Neutrophil (primary cell): ENCODE measurements around the gene GOLPH3L.
"Not testable (repeated sequence)": the region's sequence is repeated elsewhere in the genome, so short reads cannot be mapped to it uniquely, and the experiment has no call there.

Experiments
- H3K27ac ChIP-seq: fragments of 200-600 bp; sonication (generic); 2 replicates; pipeline ENCODE4 v1.5.1; 2016; ENCODE audit warnings: mild to moderate bottlenecking, moderate library complexity
- H3K27me3 ChIP-seq: fragments of 200-600 bp; sonication (generic); 2 replicates; pipeline ENCODE4 v1.6.0; 2016; ENCODE audit warnings: mild to moderate bottlenecking
- H3K36me3 ChIP-seq: fragments of 200-600 bp; sonication (generic); 2 replicates; pipeline ENCODE4 v1.5.1; 2017
- H3K4me1 ChIP-seq, 2 experiments: fragments of 200-600 bp in 1 of 2; sonication (generic) in 1 of 2; 1 replicate in 1 of 2; 2 replicates in 1 of 2; pipeline versions ENCODE4 v1.5.1 to v1.6.1; 2013 to 2016; ENCODE audit warnings: low read depth in 1 of 2, low read length in 1 of 2, mild to moderate bottlenecking in 1 of 2, moderate library complexity in 1 of 2; ENCODE audit not compliant: control insufficient read depth in 1 of 2, insufficient read depth in 1 of 2
- H3K4me3 ChIP-seq, 2 experiments: fragments of 200-600 bp in 1 of 2; sonication (generic) in 1 of 2; 1 replicate in 1 of 2; 2 replicates in 1 of 2; pipeline ENCODE4 v1.5.1; 2013 to 2016; ENCODE audit warnings: low read depth in 1 of 2, low read length in 1 of 2, mild to moderate bottlenecking in 1 of 2, moderate library complexity in 1 of 2
- H3K9me3 ChIP-seq: fragments of 200-600 bp; sonication (generic); 2 replicates; pipeline ENCODE4 v1.5.1; 2016
- CTCF ChIP-seq: fragments of 200-600 bp; sonication (generic); IDR thresholded peaks from 2 replicates; pipeline ENCODE4 v1.5.1; 2016; ENCODE audit warnings: antibody characterized with exemption

Gene GOLPH3L

GRCh38 chr1:150678988-150679387 is 18.0 kb downstream of the GOLPH3L start:
- Histone ChIP-seq H3K36me3 (no peaks in the 10 kb centered on the region), H3K27me3 (no peaks in the 10 kb centered on the region), H3K27ac (no peak overlapping the region), H3K9me3 (no peaks in the 10 kb centered on the region), H3K4me3 (no peak overlapping the region), H3K4me1 (no peaks in the 10 kb centered on the region)
- TF ChIP-seq CTCF = no peak

- Histone ChIP-seq H3K27ac (no peak overlapping the region), H3K36me3 (no peaks in the 10 kb centered on the region), H3K4me1 (no peaks in the 10 kb centered on the region), H3K4me3 (no peak overlapping the region), H3K27me3 (no peaks in the 10 kb centered on the region), H3K9me3 (no peaks in the 10 kb centered on the region)
- no peak for TF ChIP-seq CTCF
Observed at GRCh38 chr1:150674881-150675280, 22.1 kb downstream of the GOLPH3L start.

GRCh38 chr1:150663321-150663720 is 33.6 kb downstream of the GOLPH3L start:
- no peak for TF ChIP-seq CTCF
- H3K4me3 ChIP-seq = no peak overlapping the region
- no peak overlapping the region for H3K27ac ChIP-seq
- no peaks in the 10 kb centered on the region for H3K27me3 ChIP-seq
- peaks cover 8 to 9% of the 10 kb centered on the region in 2 experiments for H3K4me1 ChIP-seq
- no peaks in the 10 kb centered on the region for H3K36me3 ChIP-seq
- no peaks in the 10 kb centered on the region for H3K9me3 ChIP-seq

GRCh38 chr1:150662811-150663210 is 34.1 kb downstream of the GOLPH3L start:
- no peak for TF ChIP-seq CTCF
- H3K9me3 ChIP-seq = no peaks in the 10 kb centered on the region
- no peaks in the 10 kb centered on the region for H3K27me3 ChIP-seq
- H3K4me1 ChIP-seq = peaks cover 12 to 14% of the 10 kb centered on the region in 2 experiments
- no peaks in the 10 kb centered on the region for H3K36me3 ChIP-seq
- no peak overlapping the region for H3K4me3 ChIP-seq
- H3K27ac ChIP-seq = no peak overlapping the region

GRCh38 chr1:150661156-150661555 is 35.8 kb downstream of the GOLPH3L start:
- H3K4me3 ChIP-seq = no peak overlapping the region
- no peaks in the 10 kb centered on the region for H3K36me3 ChIP-seq
- no peaks in the 10 kb centered on the region for H3K9me3 ChIP-seq
- H3K4me1 ChIP-seq = peaks cover 14 to 22% of the 10 kb centered on the region in 2 experiments
- TF ChIP-seq CTCF = no peak
- no peaks in the 10 kb centered on the region for H3K27me3 ChIP-seq
- H3K27ac ChIP-seq = no peak overlapping the region

GRCh38 chr1:150660584-150660983 is 36.4 kb downstream of the GOLPH3L start:
- H3K9me3 ChIP-seq = no peaks in the 10 kb centered on the region
- H3K27ac ChIP-seq = no peak overlapping the region
- H3K27me3 ChIP-seq = no peaks in the 10 kb centered on the region
- no peak for TF ChIP-seq CTCF
- no peak overlapping the region for H3K4me3 ChIP-seq
- no peaks in the 10 kb centered on the region for H3K36me3 ChIP-seq
- H3K4me1 ChIP-seq = peaks cover 14 to 22% of the 10 kb centered on the region in 2 experiments

- not testable (repeated sequence) for H3K9me3 ChIP-seq, H3K27me3 ChIP-seq, H3K36me3 ChIP-seq, H3K4me3 ChIP-seq, H3K27ac ChIP-seq
- peaks cover 14 to 22% of the 10 kb centered on the region in 2 experiments for H3K4me1 ChIP-seq
Observed at GRCh38 chr1:150657064-150657463, 39.9 kb downstream of the GOLPH3L start.

- not testable (repeated sequence) for H3K9me3 ChIP-seq, H3K4me3 ChIP-seq, H3K27me3 ChIP-seq, H3K36me3 ChIP-seq, H3K27ac ChIP-seq
- H3K4me1 ChIP-seq = peaks cover 14 to 22% of the 10 kb centered on the region in 2 experiments
Observed at GRCh38 chr1:150654635-150655034, 42.3 kb downstream of the GOLPH3L start.
